ENCODE results near the gene ATP8B3. TPM values are rescaled to one million over a fixed set of nuclear protein-coding genes. Genes with fewer than 3 reads are reported as not detected.

Gene ATP8B3
- total RNA-seq, 1 donor from 2014 or later: 0.11 TPM

DNA sequence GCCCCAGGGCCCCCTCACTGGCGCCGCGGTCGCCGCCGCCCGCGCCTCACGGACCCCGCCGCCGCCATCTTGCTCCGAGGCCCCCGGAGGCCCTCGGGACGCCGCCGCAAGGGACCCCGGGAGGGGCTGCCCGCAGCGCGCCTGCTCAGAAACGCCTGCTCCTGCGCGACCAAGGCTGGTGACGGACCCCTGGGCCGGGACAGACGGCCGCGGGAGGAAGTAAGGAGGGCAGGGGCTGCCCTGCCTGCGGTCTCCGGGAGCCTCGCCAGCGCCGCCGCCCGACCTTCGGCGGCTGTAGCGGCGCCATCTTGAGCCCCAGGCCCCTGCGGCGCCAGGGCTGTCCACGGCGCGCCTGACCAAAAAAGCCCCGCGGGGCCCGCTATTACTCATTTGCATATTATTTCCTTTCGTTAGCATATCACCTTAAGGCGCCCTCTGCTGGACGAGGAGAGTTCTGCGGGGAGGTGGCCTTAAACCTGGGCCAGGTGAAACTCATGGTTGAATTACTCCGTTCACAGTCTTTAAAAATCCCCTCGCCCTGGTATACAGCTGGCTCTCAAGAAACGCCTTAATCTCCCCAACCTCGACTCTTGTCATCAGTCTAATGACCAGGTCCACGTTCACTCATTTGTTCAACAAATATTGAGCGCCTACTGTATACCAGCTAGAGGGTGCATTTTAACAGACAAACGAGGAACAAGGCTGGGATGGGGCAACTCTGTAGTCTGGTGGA is 36.5 kb upstream of the ATP8B3 start, which contains the start of gene REXO1:
Gene REXO1, minus strand, starts transcription at position 85 of the 733 bp plus-strand sequence. CDS start 125 bp downstream, outside the sequence.
- TF ChIP-seq CTCF (IDR thresholded peaks at IDR 0.05): peak; percentile 86 to 95 (median 92)
- DNase-seq (ENCODE audit: low spot score in 2 of 2): peak; percentile 73 to 97
- peaks cover 12 to 38% of the 10 kb centered on the region in 2 donors for H3K4me1 ChIP-seq
- H3K36me3 ChIP-seq: peaks cover 3 to 8% of the 10 kb centered on the region in 2 donors
- no peaks in the 10 kb centered on the region for H3K27me3 ChIP-seq
- peak within 1 kb of the TSS; percentile 99 to 100 for H3K27ac ChIP-seq
- H3K9me3 ChIP-seq: no peaks in the 10 kb centered on the region
- intact Hi-C loops (cut with DNase I): no loop called here
- H3K4me3 ChIP-seq: peak within 1 kb of the TSS; percentile 95 to 100

GRCh38 chr19:1847684-1848398 is 35.8 kb upstream of the ATP8B3 start:
- H3K27me3 ChIP-seq: no peaks in the 10 kb centered on the region
- intact Hi-C loops (cut with DNase I): no loop called here
- DNase-seq (ENCODE audit: low spot score in 2 of 2): no peak
- H3K9me3 ChIP-seq: no peaks in the 10 kb centered on the region
- peak overlapping the region; percentile 95 to 100 for H3K4me3 ChIP-seq
- peaks cover 10 to 37% of the 10 kb centered on the region in 2 donors for H3K4me1 ChIP-seq
- H3K36me3 ChIP-seq: peaks cover 3 to 8% of the 10 kb centered on the region in 2 donors
- no peak for TF ChIP-seq CTCF (IDR thresholded peaks at IDR 0.05)
- peak overlapping the region; percentile 99 to 100 for H3K27ac ChIP-seq

GRCh38 chr19:1847348-1847683 is 35.2 kb upstream of the ATP8B3 start:
- Histone ChIP-seq H3K36me3 (peaks cover 3 to 8% of the 10 kb centered on the region in 2 donors), H3K9me3 (no peaks in the 10 kb centered on the region), H3K27ac (peak overlapping the region in 1 of 2 donors; percentile 100), H3K4me3 (peak overlapping the region; percentile 95 to 100), H3K27me3 (no peaks in the 10 kb centered on the region), H3K4me1 (peaks cover 10 to 37% of the 10 kb centered on the region in 2 donors)
- no peak for DNase-seq (ENCODE audit: low spot score in 2 of 2)
- no peak for TF ChIP-seq CTCF (IDR thresholded peaks at IDR 0.05)
- intact Hi-C loops (cut with DNase I): no loop called here

GRCh38 chr19:1846517-1847204 is 34.6 kb upstream of the ATP8B3 start:
- H3K36me3 ChIP-seq: peaks cover 3 to 8% of the 10 kb centered on the region in 2 donors
- no peak for TF ChIP-seq CTCF (IDR thresholded peaks at IDR 0.05)
- peaks cover 10 to 37% of the 10 kb centered on the region in 2 donors for H3K4me1 ChIP-seq
- H3K9me3 ChIP-seq: no peaks in the 10 kb centered on the region
- H3K27ac ChIP-seq: no peak overlapping the region
- peak overlapping the region; percentile 95 to 100 for H3K4me3 ChIP-seq
- intact Hi-C loops (cut with DNase I): no loop called here
- DNase-seq (ENCODE audit: low spot score in 2 of 2): no peak
- H3K27me3 ChIP-seq: no peaks in the 10 kb centered on the region

DNA sequence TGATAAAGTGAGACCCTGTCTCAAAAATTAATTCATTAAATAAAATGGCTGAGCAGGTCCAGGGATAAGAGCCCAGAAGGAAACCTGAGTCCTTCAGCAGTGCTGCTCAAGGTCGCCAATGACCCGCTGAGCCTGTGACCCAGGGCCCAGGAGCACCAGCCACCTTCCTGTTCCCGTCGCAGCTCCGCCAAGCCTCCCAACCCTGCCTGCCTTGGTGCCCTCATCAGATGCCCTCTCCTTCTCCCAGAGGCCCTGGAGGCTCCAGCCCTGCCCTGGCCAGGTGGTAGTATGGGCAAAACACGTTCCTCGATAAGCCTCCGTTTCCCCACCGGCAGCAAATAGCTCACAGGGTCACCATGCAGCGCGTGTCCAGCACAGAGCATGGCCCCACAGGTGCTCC is 33.6 kb upstream of the ATP8B3 start:
- intact Hi-C loops (cut with DNase I): no loop called here

More for the DNA sequence above, 33.6 kb upstream of the ATP8B3 start:
- Histone ChIP-seq H3K36me3 (peaks cover 3 to 8% of the 10 kb centered on the region in 2 donors), H3K27ac (no peak overlapping the region), H3K27me3 (no peaks in the 10 kb centered on the region), H3K4me3 (no peak overlapping the region), H3K9me3 (no peaks in the 10 kb centered on the region), H3K4me1 (peaks cover 10 to 37% of the 10 kb centered on the region in 2 donors)
- DNase-seq (ENCODE audit: low spot score in 2 of 2): no peak
- no peak for TF ChIP-seq CTCF (IDR thresholded peaks at IDR 0.05)

Measured in ascending aorta (tissue), 2 donors.